Activated naive CD4-positive, alpha-beta T cell treated with anti-CD3 and anti-CD28 coated beads for 36 hours (primary cell): ENCODE results near the gene KCNMA1. TPM values are rescaled to one million over a fixed set of nuclear protein-coding genes. Genes with fewer than 3 reads are reported as not detected.

Experiments used
- CTCF ChIA-PET: fragments of 350-600 bp; sonication (Branson Sonifier 250); formaldehyde crosslinking; loops from one replicate; lab custom pipeline; 2021; ENCODE audit warnings: antibody characterized with exemption; lab: Charles Lee
- DNase-seq: peaks from one replicate; pipeline ENCODE4 v3.0.0-alpha.2; 2020
- H3K27ac Mint-ChIP-seq: one replicate; pipeline ENCODE4 v1.8.0; 2021; ENCODE audit warnings: mild to moderate bottlenecking, mixed read lengths
- H3K27me3 Mint-ChIP-seq: one replicate; pipeline ENCODE4 v1.8.0; 2021; ENCODE audit warnings: low read depth, mixed read lengths
- H3K36me3 Mint-ChIP-seq: one replicate; pipeline ENCODE4 v1.8.0; 2021; ENCODE audit warnings: low read depth, mixed read lengths
- H3K4me1 Mint-ChIP-seq: one replicate; pipeline ENCODE4 v1.8.0; 2021; ENCODE audit warnings: low read depth, mixed read lengths
- H3K4me3 Mint-ChIP-seq: one replicate; pipeline ENCODE4 v1.8.0; 2021; ENCODE audit warnings: mild to moderate bottlenecking, moderate library complexity, mixed read lengths
- H3K9me3 Mint-ChIP-seq: one replicate; pipeline ENCODE4 v1.8.0; 2021; ENCODE audit warnings: mixed read lengths
- intact Hi-C: fragments of 100-400 bp; cut with micrococcal nuclease; formaldehyde crosslinking; loops from one replicate; pipeline ENCODE4 v1.15.1; 2023
- total RNA-seq, 2 experiments: library from RNA; stranded (reverse); gene quantifications; one replicate each; pipeline ENCODE4 v1.2.3, GENCODE V29; 2021

The KCNMA1 gene
- total RNA-seq, 2 experiments from 2014 or later, result not detected

DNA sequence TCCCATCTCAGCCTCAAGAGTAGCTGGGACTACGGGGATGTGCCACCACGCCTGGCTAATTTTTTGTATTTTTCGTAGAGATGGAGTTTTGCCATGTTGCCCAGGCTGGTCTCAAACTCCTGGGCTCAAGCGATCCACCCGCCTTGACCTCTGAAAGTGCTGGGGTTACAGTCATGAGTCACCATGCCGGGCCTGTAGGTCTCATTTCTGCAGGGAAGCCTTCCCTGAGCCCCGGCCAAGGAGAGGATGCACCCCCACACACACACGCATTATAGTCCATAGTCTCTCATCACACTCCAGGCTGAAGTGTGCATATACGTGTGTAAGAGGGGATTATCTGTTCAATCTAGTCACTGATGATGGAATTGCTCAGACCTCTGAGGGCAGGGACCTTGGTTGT is 29.3 kb downstream of the KCNMA1 start:
- no peaks in the 10 kb centered on the region for H3K9me3 Mint-ChIP-seq
- CTCF ChIA-PET, result no interaction called here
- intact Hi-C loops, result no loop called here

DNA sequence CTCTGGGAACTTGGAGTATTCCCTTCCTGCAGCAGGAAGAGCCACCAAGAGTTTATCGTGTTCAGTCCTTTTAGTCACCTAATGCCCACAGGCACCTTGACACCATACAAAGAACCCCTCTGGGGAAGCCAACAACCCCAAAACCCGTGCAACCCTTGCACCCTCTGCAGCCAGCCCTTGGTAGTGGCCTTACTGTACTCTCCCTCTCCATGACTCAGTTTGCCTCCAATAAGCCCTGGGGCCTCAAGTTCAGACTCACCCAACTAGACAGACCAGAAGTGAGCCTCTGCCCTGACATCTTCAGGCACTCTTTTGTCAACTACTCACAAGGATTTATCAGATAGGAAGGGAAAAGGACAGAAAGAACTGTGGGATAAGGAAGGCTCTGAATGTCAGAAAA is 30.9 kb downstream of the KCNMA1 start:
- CTCF ChIA-PET, result no interaction called here
- Mint-ChIP-seq H3K36me3 (no peaks in the 10 kb centered on the region), H3K4me1 (no peaks in the 10 kb centered on the region), H3K4me3 (no peak overlapping the region), H3K27ac (no peak overlapping the region), H3K9me3 (no peaks in the 10 kb centered on the region), H3K27me3 (peaks cover 6% of the 10 kb centered on the region)
- no peak for DNase-seq
- intact Hi-C loops, result no loop called here

More for the DNA sequence above, 29.3 kb downstream of the KCNMA1 start:
- Mint-ChIP-seq H3K27ac (no peak overlapping the region), H3K36me3 (no peaks in the 10 kb centered on the region), H3K4me3 (no peak overlapping the region), H3K4me1 (no peaks in the 10 kb centered on the region), H3K27me3 (peaks cover 6% of the 10 kb centered on the region)
- DNase-seq, result no peak

DNA sequence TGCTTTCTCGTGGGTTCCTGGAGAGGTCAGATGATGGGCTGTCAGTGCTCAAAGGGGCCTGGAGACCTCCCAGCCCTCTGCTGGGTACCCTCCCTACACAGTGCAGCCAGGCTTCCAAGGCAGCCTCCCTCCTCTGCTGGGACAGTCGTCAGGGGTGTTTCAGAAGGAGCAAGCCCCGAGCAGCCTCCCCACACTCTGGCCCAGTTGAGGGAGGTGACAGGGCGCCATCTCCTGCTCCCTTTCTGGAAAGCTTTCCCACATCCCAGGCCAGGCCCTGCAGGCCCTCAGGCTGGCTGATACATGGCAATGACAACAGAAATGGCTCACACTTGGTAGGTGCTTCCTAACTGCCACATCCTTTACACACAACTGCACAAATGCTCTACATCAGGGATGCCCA is 32.1 kb downstream of the KCNMA1 start:
- intact Hi-C loops, result no loop called here
- CTCF ChIA-PET, result no interaction called here
- Mint-ChIP-seq H3K4me1 (no peaks in the 10 kb centered on the region), H3K27me3 (peaks cover 9% of the 10 kb centered on the region), H3K27ac (no peak overlapping the region), H3K4me3 (no peak overlapping the region), H3K36me3 (no peaks in the 10 kb centered on the region), H3K9me3 (no peaks in the 10 kb centered on the region)
- no peak for DNase-seq

DNA sequence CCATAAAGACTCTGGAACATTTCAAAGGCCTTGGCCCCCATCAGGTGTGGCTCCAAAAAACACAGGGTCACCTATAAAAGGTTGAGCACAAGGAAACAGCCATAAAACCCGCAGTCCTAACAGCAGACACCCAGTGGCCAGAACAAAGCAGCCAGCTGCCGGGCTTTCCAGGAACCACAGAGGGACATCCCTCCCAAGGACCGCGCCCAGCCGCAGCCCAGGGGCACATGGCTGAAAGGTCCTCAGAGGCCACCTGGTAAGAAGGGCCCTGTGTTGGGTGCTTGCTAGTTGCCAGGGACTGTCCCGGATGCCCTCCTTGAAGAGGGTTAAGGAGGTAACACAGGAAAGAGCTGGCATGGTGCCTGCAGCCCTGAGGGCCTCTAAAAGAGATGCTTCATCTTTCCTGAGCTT is 32.7 kb downstream of the KCNMA1 start:
- Mint-ChIP-seq H3K9me3 (no peaks in the 10 kb centered on the region), H3K27ac (no peak overlapping the region), H3K27me3 (peaks cover 5% of the 10 kb centered on the region), H3K36me3 (no peaks in the 10 kb centered on the region), H3K4me3 (no peak overlapping the region), H3K4me1 (no peaks in the 10 kb centered on the region)
- intact Hi-C loops, result no loop called here
- no peak for DNase-seq
- CTCF ChIA-PET, result no interaction called here

DNA sequence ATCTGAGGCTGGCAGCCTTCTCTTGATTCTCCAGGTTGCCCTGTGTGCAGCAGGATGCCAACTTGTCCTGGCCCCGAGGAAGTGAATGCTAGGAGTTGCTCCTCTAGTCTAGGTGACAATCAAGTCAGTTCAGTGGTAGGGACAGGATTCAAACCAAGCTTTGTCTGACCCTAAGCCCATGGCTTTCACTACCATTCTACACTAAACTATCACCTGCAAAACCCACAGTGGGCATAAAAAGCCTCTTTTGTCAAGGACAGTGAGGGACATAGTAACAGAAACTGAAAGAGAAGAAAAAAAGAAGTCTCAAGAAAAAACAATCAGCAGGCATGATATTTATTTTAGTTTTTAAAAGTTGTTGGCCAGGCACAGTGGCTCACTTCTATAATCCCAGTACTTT is 33.5 kb downstream of the KCNMA1 start:
- no peak for DNase-seq
- H3K36me3 Mint-ChIP-seq, result no peaks in the 10 kb centered on the region
- intact Hi-C loops, result no loop called here
- H3K27me3 Mint-ChIP-seq, result peaks cover 3% of the 10 kb centered on the region
- no peak overlapping the region for H3K27ac Mint-ChIP-seq
- CTCF ChIA-PET, result no interaction called here
- H3K4me1 Mint-ChIP-seq, result no peaks in the 10 kb centered on the region
- no peak overlapping the region for H3K4me3 Mint-ChIP-seq
- H3K9me3 Mint-ChIP-seq, result no peaks in the 10 kb centered on the region

DNA sequence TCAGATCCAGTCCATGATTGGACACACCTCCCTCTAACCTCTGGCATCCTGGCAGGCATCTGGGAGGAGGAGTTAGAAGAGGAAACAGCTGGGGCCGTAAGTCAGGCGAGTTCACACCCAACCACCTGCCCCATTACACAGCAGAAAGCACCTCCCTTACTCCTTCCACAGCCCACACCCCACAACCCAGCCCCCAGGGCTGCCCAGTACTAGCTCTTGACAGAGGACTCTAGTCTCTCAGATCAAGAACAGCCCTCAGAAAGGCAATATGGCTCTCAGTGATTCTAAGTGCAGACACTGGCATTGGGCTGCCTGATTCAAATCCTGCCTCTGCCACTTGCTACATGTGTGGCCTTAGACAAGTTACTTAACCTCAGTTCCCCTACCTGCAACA is 34.1 kb downstream of the KCNMA1 start:
- Mint-ChIP-seq H3K4me1 (no peaks in the 10 kb centered on the region), H3K9me3 (no peaks in the 10 kb centered on the region), H3K27me3 (peaks cover 3% of the 10 kb centered on the region), H3K27ac (no peak overlapping the region), H3K36me3 (no peaks in the 10 kb centered on the region), H3K4me3 (no peak overlapping the region)
- intact Hi-C loops, result no loop called here
- no peak for DNase-seq
- CTCF ChIA-PET, result no interaction called here

DNA sequence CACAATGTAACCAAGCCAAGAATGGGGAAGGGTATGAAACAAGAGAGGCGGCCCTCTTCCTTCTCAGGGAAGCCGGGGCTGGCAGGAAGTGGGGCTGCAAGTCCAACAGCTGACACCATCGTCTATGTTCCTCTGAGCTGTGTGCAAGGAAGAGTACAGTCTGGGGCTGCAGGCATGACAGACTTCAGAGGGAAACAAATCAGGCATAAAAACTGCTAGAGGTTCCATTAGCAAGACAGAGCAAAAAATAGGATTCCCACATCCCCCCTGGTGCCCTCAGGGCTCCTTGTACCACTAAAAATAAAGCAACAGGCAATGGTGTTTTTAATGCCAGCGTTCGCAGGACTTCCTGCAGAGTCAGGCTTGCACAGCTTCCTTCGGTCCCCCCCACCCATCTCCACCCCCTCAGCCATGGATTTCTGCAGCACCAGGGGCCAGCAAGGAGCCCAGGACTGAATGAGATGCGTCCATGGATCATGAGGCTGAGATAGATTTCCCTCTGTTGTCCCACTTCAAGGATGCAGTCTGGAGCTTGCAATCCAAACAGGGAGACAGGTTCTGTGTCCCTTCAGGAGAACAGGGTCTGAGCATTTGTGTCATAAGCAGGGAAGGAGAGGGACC is 34.6 kb downstream of the KCNMA1 start:
- H3K27me3 Mint-ChIP-seq, result peaks cover 3% of the 10 kb centered on the region
- CTCF ChIA-PET, result no interaction called here

DNA sequence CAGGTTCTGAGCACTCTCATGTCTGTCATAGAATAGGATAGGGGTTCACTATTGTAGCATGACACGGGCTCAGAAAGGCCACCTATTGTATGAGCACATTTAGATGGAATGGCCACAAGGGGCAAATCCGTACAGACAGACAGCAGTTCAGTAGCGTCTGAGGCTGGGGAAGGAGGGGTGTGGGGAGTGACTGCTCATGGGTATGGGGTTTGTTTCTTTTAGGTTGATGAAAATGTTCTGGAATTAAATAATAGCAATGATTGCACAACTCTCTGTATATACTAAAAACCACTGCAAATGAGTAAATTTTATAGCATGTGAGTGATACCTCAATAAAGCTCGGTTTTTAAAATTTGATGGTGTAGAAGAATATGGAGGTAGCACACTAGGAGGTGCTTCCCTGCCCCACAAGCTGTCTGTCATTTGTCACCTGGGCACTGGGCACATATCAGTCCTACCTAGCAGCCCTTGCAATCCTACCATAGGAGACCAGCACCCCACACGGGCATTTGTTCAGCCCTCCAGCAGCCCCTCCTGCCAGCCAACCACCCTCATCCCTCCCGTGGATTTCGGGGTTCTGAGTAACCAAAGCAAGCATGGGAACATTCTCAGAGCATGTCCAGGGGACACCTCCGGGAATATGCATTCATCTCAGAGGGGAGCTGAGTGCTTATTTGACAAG is 35.2 kb downstream of the KCNMA1 start:
- no peaks in the 10 kb centered on the region for H3K36me3 Mint-ChIP-seq
- no peaks in the 10 kb centered on the region for H3K4me1 Mint-ChIP-seq
- H3K27ac Mint-ChIP-seq, result no peak overlapping the region
- no peak for DNase-seq
- intact Hi-C loops, result no loop called here
- H3K4me3 Mint-ChIP-seq, result no peak overlapping the region
- CTCF ChIA-PET, result interaction anchor here (1.1 kb wide), 1 partner anchor 109 kb away, joined by 4 read pairs; no protein-coding TSS in a partner anchor
- H3K27me3 Mint-ChIP-seq, result peaks cover 3% of the 10 kb centered on the region
- no peaks in the 10 kb centered on the region for H3K9me3 Mint-ChIP-seq

More for the DNA sequence above, 34.6 kb downstream of the KCNMA1 start:
- Mint-ChIP-seq H3K36me3 (no peaks in the 10 kb centered on the region), H3K4me1 (no peaks in the 10 kb centered on the region), H3K27ac (no peak overlapping the region), H3K4me3 (no peak overlapping the region), H3K9me3 (no peaks in the 10 kb centered on the region)
- no peak for DNase-seq
- intact Hi-C loops, result no loop called here

DNA sequence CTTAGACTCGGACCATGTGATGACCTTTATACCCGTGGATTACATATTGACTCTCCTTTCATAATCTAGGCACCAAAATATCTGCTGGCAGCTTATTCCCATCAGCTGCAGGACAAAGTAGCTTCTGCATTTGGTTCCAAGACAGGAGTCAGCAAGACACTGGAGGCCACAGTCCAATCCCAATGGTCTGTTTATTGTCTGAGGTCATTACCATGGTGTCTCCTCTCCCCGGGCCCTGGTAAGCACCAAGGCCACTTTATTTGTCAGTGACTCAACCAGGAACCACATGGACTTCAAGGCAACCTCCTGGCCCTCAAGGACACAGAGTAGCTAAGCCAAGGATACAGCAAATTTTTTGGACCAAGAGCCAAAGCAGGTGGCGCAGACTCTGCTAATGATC is 36.1 kb downstream of the KCNMA1 start:
- Mint-ChIP-seq H3K4me1 (no peaks in the 10 kb centered on the region), H3K36me3 (no peaks in the 10 kb centered on the region), H3K27me3 (peaks cover 3% of the 10 kb centered on the region), H3K27ac (no peak overlapping the region), H3K9me3 (no peaks in the 10 kb centered on the region), H3K4me3 (no peak overlapping the region)
- intact Hi-C loops, result no loop called here
- no peak for DNase-seq
- CTCF ChIA-PET, result interaction anchor here (1.1 kb wide), 1 partner anchor 110 kb away, joined by 4 read pairs; no protein-coding TSS in a partner anchor

DNA sequence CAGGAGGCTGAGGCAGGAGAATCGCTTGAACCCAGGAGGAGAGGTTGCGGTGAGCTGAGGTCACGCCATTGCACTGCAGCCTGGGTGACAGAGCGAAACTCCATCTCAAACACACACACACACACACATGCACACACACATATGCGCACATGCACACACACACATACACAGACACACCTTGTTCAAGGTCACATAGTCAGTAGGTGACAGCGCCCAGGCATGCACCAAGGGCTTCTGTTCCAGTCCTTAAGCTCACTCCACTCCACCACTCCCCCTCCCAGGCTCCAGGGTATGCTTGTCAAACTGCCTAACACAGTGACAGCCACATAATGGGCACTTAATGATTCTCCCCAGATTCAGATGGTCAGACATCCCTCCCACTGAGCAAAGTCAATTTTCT is 37.0 kb downstream of the KCNMA1 start:
- H3K9me3 Mint-ChIP-seq, result no peaks in the 10 kb centered on the region
- no peaks in the 10 kb centered on the region for H3K4me1 Mint-ChIP-seq
- H3K27me3 Mint-ChIP-seq, result peaks cover 3% of the 10 kb centered on the region
- no peak overlapping the region for H3K27ac Mint-ChIP-seq
- no peaks in the 10 kb centered on the region for H3K36me3 Mint-ChIP-seq
- CTCF ChIA-PET, result interaction anchor here (0.6 kb wide), 1 partner anchor 119 kb away, joined by 6 read pairs; no protein-coding TSS in a partner anchor
- intact Hi-C loops, result no loop called here
- H3K4me3 Mint-ChIP-seq, result no peak overlapping the region
- no peak for DNase-seq

DNA sequence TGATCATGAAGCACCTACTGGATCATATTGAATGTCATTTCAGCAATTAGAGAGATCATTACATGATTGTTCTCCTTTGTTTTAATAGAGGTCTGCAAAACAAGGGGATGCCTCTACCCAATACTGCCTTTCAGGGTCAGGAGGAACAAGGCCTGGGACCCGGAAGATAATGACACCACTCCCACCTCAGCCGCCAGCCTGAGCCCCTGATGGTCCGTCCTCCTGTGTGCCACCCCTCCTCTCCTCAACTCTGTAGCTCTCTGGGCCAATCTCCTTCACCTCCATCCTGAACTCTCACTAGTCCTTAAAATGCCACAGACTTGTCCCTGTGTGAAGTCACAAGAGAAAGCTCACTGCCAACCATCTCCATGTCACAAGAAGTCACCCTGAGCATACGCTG is 38.0 kb downstream of the KCNMA1 start:
- Mint-ChIP-seq H3K4me1 (no peaks in the 10 kb centered on the region), H3K4me3 (no peak overlapping the region), H3K27ac (no peak overlapping the region), H3K27me3 (peaks cover 3% of the 10 kb centered on the region), H3K36me3 (no peaks in the 10 kb centered on the region), H3K9me3 (no peaks in the 10 kb centered on the region)
- no peak for DNase-seq
- intact Hi-C loops, result no loop called here
- CTCF ChIA-PET, result no interaction called here

DNA sequence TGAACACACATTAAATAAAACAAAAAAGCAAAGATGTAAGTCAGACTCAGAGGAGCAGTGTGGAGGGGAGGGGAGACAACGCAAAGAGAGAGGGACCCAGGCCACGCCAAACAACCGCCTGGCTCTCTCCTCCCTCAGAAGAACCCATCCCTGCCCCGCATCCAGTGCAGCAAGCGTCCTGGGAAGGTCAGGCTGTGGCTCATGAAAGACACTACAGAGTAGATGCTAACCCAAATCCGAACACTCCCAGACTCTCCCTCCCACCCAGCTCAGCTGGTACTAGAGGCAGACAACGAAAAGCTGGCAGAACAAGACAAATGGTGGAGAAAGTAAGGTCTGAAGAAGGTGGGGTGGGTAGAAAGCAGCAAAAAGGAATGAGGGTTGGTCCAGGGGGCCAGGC is 39.0 kb downstream of the KCNMA1 start:
- no peak overlapping the region for H3K27ac Mint-ChIP-seq
- no peak overlapping the region for H3K4me3 Mint-ChIP-seq
- no peak for DNase-seq
- H3K27me3 Mint-ChIP-seq, result peaks cover 3% of the 10 kb centered on the region
- H3K9me3 Mint-ChIP-seq, result no peaks in the 10 kb centered on the region
- intact Hi-C loops, result no loop called here
- no peaks in the 10 kb centered on the region for H3K36me3 Mint-ChIP-seq
- H3K4me1 Mint-ChIP-seq, result no peaks in the 10 kb centered on the region
- CTCF ChIA-PET, result no interaction called here

DNA sequence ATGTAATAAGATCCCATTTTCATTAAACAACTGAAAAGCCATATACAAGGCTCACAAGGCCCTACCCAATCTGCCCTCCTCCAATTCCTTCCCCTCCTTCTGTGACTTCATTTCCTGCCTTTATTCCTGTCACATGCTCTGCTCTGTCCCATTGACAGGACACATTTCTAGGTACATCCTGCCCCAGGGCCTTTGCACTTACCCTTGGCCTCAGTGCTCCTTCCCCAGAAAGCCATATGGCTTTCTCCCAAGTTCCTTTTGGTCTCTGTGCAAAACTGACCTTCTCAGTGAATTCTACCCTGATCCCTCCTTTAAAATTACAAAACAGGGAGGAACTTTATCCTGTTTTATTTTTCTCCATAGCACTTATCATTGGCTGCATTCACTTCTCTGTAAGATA is 40.0 kb downstream of the KCNMA1 start:
- Mint-ChIP-seq H3K27ac (no peak overlapping the region), H3K4me3 (no peak overlapping the region), H3K9me3 (no peaks in the 10 kb centered on the region), H3K4me1 (no peaks in the 10 kb centered on the region), H3K27me3 (peaks cover 3% of the 10 kb centered on the region), H3K36me3 (no peaks in the 10 kb centered on the region)
- DNase-seq, result no peak
- CTCF ChIA-PET, result no interaction called here
- intact Hi-C loops, result no loop called here
